Esophagus (tissue), 2 donors: ENCODE results near the gene BRMS1L. TPM values are rescaled to one million over a fixed set of nuclear protein-coding genes. Genes with fewer than 3 reads are reported as not detected.
"Not testable (repeated sequence)": the region's sequence is repeated elsewhere in the genome, so short reads cannot be mapped to it uniquely, and the experiment has no call there.

Experiments used
- H3K27ac ChIP-seq, 2 donors: one replicate each; pipeline ENCODE4 v1.5.1; 2013; ENCODE audit warnings: low read depth in 2 of 2, mild to moderate bottlenecking in 2 of 2, inconsistent platforms in 1 of 2, low read length in 1 of 2, moderate library complexity in 1 of 2
- H3K27me3 ChIP-seq, 2 donors: one replicate each; pipeline ENCODE4 v1.6.1; 2013; ENCODE audit warnings: low read length in 2 of 2, control low read depth in 1 of 2, mild to moderate bottlenecking in 1 of 2; ENCODE audit not compliant: insufficient read depth in 2 of 2, control insufficient read depth in 1 of 2
- H3K36me3 ChIP-seq, 2 donors: one replicate each; pipeline ENCODE4 v1.6.1; 2013; ENCODE audit warnings: low read length in 1 of 2; ENCODE audit not compliant: control insufficient read depth in 2 of 2, insufficient read depth in 2 of 2
- H3K4me1 ChIP-seq, 2 donors: one replicate each; pipeline ENCODE4 v1.6.1; 2013; ENCODE audit warnings: low read length in 1 of 2; ENCODE audit not compliant: control insufficient read depth in 2 of 2, insufficient read depth in 2 of 2
- H3K4me3 ChIP-seq, 2 donors: one replicate each; pipeline ENCODE4 v1.5.1; 2013; ENCODE audit warnings: low read length in 2 of 2, mild to moderate bottlenecking in 2 of 2, low read depth in 1 of 2, moderate library complexity in 1 of 2
- H3K9me3 ChIP-seq, 2 donors: one replicate each; pipeline ENCODE4 v1.6.1; 2013; ENCODE audit warnings: mild to moderate bottlenecking in 2 of 2, low read depth in 1 of 2, low read length in 1 of 2, moderate library complexity in 1 of 2; ENCODE audit not compliant: control insufficient read depth in 2 of 2, insufficient read depth in 1 of 2
- WGBS, 2 donors: extraction: QIAGEN DNeasy Blood & Tissue Kit; methylation state at CpG; one replicate each; pipeline ENCODE4 v1.1.7; 2013; 5-methylcytosine and 5-hydroxymethylcytosine counted together
- polyA plus RNA-seq, 2 donors: library from polyadenylated mRNA; stranded (reverse); fragments of 200-250 nt; gene quantifications; one replicate each; pipeline ENCODE4 v1.2.3, GENCODE V29; 2013
- donor health status: healthy with polysubstance abuse.
- donor health status: Bipolar disorder and iron deficiency.

BRMS1L gene
- polyA plus RNA-seq: 1 to 10 TPM; 2.6 to 5.7 TPM

- 0% methylated on average over 60 to 70 of the region's 70 CpGs for WGBS, 2 donors
- Histone ChIP-seq H3K4me1 (peaks cover 0 to 2% of the 10 kb centered on the region in 2 donors), H3K36me3 (no peaks in the 10 kb centered on the region), H3K27ac (peak within 1 kb of the TSS; percentile 93 to 94), H3K27me3 (no peaks in the 10 kb centered on the region), H3K9me3 (no peaks in the 10 kb centered on the region), H3K4me3 (peak within 1 kb of the TSS; percentile 69 to 70)
These were observed at the start of gene BRMS1L for GRCh38 chr14:35826218-35826951. Gene BRMS1L, plus strand, starts transcription at chr14:35826338. Its CDS starts 179 bp downstream, at chr14:35826517.

DNA sequence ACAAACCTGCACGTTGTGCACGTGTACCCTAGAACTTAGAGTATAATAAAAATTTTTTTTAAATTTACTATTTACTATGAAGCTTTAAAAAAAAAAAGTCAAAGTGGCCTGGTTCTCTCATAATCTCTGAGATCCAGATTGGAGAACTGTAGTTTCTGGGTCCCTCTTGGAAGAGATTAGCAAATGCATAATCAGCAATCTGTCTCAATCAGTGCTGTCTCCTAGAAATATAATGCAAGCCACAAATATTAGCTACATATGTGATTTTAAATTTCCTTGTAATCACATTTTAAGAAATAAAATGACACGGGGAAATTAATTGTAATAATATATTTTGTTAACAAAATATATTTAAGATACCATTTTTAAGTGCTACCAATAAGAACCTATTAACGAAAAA is 49.3 kb upstream of the BRMS1L start:
- Histone ChIP-seq H3K4me1 (no peaks in the 10 kb centered on the region), H3K36me3 (no peaks in the 10 kb centered on the region), H3K9me3 (no peaks in the 10 kb centered on the region), H3K27ac (no peak overlapping the region), H3K4me3 (no peak overlapping the region), H3K27me3 (no peaks in the 10 kb centered on the region)
- WGBS, 2 donors: 90 to 93% methylated on average over 4 of the region's 4 CpGs

- not testable (repeated sequence) for H3K36me3 ChIP-seq, H3K9me3 ChIP-seq, H3K27ac ChIP-seq, H3K4me3 ChIP-seq, H3K4me1 ChIP-seq, H3K27me3 ChIP-seq
- 98 to 99% methylated on average over 5 of the region's 5 CpGs for WGBS, 2 donors
These were observed 48.6 kb upstream of the BRMS1L start for GRCh38 chr14:35777550-35777949.

GRCh38 chr14:35779368-35779767 is 46.8 kb upstream of the BRMS1L start:
- no peaks in the 10 kb centered on the region for H3K27me3 ChIP-seq
- 97 to 100% methylated on average over 3 of the region's 3 CpGs for WGBS, 2 donors
- no peak overlapping the region for H3K27ac ChIP-seq
- H3K36me3 ChIP-seq: no peaks in the 10 kb centered on the region
- no peaks in the 10 kb centered on the region for H3K4me1 ChIP-seq
- no peaks in the 10 kb centered on the region for H3K9me3 ChIP-seq
- H3K4me3 ChIP-seq: no peak overlapping the region

GRCh38 chr14:35783699-35784098 is 42.4 kb upstream of the BRMS1L start:
- Histone ChIP-seq H3K4me1 (no peaks in the 10 kb centered on the region), H3K36me3 (no peaks in the 10 kb centered on the region), H3K9me3 (no peaks in the 10 kb centered on the region), H3K4me3 (no peak overlapping the region), H3K27ac (no peak overlapping the region), H3K27me3 (no peaks in the 10 kb centered on the region)
- 44 to 48% methylated on average over 1 of the region's 1 CpG for WGBS, 2 donors

- no peaks in the 10 kb centered on the region for H3K27me3 ChIP-seq
- H3K9me3 ChIP-seq: no peaks in the 10 kb centered on the region
- no peaks in the 10 kb centered on the region for H3K4me1 ChIP-seq
- no peak overlapping the region for H3K27ac ChIP-seq
- H3K36me3 ChIP-seq: no peaks in the 10 kb centered on the region
- WGBS, 2 donors: 88 to 91% methylated on average over 2 of the region's 2 CpGs
- no peak overlapping the region for H3K4me3 ChIP-seq
These were observed 39.3 kb upstream of the BRMS1L start for GRCh38 chr14:35786856-35787255.

DNA sequence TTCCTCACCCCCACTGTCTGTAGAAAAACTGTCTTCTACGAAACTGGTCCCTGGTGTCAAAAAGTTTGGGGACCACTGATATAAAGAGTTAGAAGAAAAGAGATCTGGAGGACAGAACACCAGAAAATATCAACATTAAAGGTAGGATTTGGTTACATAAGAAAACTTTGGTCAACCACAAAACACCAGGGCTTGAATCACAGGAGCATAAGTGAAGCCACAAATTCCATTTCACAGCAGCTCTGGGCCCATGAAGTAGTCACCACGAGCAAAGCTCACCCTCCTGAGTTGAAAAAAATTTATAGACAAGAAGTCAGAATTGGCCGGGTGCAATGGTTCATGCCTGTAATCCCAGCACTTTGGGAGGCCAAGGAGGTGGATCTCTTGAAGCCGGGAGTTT is 36.5 kb upstream of the BRMS1L start:
- Histone ChIP-seq H3K4me1 (no peaks in the 10 kb centered on the region), H3K4me3 (no peak overlapping the region), H3K27me3 (no peaks in the 10 kb centered on the region), H3K36me3 (no peaks in the 10 kb centered on the region), H3K9me3 (no peaks in the 10 kb centered on the region), H3K27ac (no peak overlapping the region)
- 88 to 91% methylated on average over 4 of the region's 4 CpGs for WGBS, 2 donors

DNA sequence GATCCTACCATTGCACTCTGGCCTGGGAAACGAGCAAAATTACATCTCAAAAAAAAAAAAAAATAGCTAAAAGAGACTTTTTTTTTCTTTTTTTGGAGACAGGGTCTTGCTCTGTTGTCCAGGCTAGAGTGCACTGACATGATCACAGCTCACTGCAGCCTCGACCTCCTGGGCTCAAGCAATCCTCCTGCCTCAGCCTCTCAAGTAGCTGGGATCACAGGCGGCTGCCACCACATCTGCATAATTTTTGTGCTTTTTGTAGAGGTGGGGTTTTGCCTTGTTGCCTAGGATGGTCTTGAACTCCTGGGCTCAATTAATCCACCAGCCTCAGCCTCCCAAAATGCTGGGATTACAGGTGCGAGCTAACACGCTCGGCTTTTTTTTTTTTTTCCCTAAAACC is 28.3 kb upstream of the BRMS1L start:
- WGBS, 2 donors: 91 to 93% methylated on average over 6 of the region's 6 CpGs
- H3K9me3 ChIP-seq: no peaks in the 10 kb centered on the region
- no peaks in the 10 kb centered on the region for H3K27me3 ChIP-seq
- H3K27ac ChIP-seq: no peak overlapping the region
- H3K4me1 ChIP-seq: no peaks in the 10 kb centered on the region
- H3K4me3 ChIP-seq: no peak overlapping the region
- no peaks in the 10 kb centered on the region for H3K36me3 ChIP-seq

DNA sequence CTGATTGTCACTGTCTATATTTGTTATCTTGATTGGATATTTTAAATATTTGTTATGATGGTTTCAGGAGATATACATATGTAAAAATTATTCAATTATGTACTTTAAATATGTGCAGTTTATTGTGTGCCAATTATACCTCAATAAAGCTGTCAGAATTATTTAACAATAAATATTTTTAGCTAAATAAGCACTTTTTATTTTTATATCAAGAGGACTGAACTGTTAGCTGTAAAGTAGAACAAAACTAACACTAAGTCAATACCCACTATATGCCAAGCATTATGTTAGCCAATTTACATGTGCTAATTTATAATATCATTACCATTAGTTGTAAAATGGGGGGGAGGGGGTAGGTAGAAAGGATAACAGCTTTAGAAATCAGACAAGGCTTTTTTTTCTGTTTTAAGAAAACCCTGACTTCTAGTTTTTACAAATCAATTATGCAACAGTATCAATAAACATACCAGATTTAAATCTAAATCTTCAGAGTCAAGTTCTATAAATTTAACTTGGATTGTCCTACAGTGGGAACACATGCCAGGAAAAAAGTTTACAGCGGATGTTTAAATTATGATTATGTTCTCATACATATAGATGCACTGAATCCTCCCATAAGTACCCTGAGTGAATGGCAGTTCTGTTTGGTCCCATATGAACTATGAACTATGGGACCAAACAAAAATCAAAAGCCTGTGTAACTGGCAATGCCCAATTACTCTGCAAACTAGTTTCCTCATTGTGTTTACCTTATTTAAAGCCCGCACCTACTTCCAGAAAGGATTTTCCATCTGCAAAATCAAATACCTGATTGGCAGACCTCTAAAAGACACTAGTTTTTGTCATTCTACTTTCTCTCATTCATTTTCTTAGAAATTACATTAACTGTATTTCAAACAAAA is 19.9 kb upstream of the BRMS1L start:
- Histone ChIP-seq H3K27me3 (no peaks in the 10 kb centered on the region), H3K4me3 (no peak overlapping the region), H3K36me3 (no peaks in the 10 kb centered on the region), H3K9me3 (no peaks in the 10 kb centered on the region), H3K4me1 (no peaks in the 10 kb centered on the region), H3K27ac (no peak overlapping the region)
- WGBS, 2 donors: 66 to 70% methylated on average over 2 of the region's 2 CpGs
